Measurements from ENCODE around the gene DENND1A. TPM values are rescaled to one million over a fixed set of nuclear protein-coding genes. Genes with fewer than 3 reads are reported as not detected.
"Not testable (repeated sequence)": the region's sequence is repeated elsewhere in the genome, so short reads cannot be mapped to it uniquely, and the experiment has no call there.

Gene DENND1A
- total and polyA plus RNA-seq, 7 donors, result 12.8 to 33.2 (median 19.2) TPM

DNA sequence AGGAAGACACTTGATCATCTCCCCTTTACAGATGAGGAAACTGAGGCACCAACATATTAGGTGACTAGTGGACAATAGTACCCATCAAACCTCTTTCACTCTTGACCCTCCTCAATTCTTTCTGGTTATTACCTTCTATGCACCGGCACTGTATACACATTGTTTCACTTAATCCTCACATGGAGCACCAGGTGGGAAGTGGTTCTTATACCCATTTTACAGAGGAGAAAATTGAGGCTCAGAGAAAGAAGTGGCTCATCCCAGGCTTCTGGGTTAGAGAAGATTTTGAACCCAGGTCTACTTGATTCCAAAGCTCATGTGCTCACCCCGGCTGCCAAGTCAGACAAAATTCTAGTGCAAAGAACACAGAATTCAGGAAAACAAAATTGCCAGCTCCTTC is 17.4 kb upstream of the DENND1A start:
- Histone ChIP-seq H3K27ac (no peak overlapping the region), H3K9me3 (no peaks in the 10 kb centered on the region), H3K27me3 (no peaks in the 10 kb centered on the region), H3K4me1 (no peaks in the 10 kb centered on the region), H3K4me3 (no peak overlapping the region), H3K36me3 (no peaks in the 10 kb centered on the region)
- TF ChIP-seq, protein P1, sequence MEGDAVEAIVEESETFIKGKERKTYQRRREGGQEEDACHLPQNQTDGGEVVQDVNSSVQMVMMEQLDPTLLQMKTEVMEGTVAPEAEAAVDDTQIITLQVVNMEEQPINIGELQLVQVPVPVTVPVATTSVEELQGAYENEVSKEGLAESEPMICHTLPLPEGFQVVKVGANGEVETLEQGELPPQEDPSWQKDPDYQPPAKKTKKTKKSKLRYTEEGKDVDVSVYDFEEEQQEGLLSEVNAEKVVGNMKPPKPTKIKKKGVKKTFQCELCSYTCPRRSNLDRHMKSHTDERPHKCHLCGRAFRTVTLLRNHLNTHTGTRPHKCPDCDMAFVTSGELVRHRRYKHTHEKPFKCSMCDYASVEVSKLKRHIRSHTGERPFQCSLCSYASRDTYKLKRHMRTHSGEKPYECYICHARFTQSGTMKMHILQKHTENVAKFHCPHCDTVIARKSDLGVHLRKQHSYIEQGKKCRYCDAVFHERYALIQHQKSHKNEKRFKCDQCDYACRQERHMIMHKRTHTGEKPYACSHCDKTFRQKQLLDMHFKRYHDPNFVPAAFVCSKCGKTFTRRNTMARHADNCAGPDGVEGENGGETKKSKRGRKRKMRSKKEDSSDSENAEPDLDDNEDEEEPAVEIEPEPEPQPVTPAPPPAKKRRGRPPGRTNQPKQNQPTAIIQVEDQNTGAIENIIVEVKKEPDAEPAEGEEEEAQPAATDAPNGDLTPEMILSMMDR (IDR thresholded peaks at IDR 0.05), result no peak
- TF ChIP-seq POLR2A (IDR thresholded peaks at IDR 0.05) (no peak), EP300 (IDR thresholded peaks at IDR 0.05) (no peak), POLR2AphosphoS5 (IDR thresholded peaks at IDR 0.05) (no peak)
- intact Hi-C loops (cut with DNase I), result no loop called here
- no peak for DNase-seq
- WGBS, 2 donors, result 95 to 96% methylated on average over 2 of the region's 2 CpGs

DNA sequence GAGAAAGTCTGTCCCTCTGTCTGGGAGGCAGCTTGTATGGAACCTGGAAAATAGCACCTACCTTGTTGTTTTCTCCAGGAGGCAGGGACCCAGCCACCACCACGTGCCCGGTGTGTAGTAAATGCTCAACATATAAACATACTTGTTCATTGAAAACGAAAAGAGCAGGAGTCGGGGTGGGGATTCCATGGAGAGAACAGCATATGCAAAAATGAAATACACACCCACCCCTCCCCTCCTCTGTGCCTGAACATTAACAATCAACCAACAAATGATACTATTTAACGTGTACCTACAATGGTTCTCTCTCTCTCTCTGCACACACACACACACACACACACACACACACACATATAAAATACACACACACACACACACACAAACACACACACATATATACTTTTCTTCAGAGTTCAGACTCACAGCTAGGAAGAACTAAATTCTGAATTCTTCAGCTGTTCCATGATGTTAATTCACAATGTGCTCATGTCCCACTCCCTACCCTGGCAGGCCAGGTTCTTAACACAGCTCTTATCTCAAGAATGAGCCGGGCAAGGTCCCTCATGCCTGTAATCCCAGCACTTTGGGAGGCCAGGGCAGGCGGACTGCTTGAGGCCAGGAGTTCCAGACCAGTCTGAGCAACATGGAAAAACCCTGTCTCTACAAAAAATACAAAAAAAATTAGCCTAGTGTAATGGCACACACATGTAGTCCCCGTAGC is 16.3 kb upstream of the DENND1A start:
- H3K27ac ChIP-seq, result no peak overlapping the region
- H3K27me3 ChIP-seq, result no peaks in the 10 kb centered on the region
- TF ChIP-seq, protein P1 (IDR thresholded peaks at IDR 0.05), result no peak
- TF ChIP-seq EP300 (IDR thresholded peaks at IDR 0.05), result no peak
- TF ChIP-seq POLR2A (IDR thresholded peaks at IDR 0.05), result no peak
- TF ChIP-seq POLR2AphosphoS5 (IDR thresholded peaks at IDR 0.05), result no peak
- no peak overlapping the region for H3K4me3 ChIP-seq
- no peaks in the 10 kb centered on the region for H3K36me3 ChIP-seq
- intact Hi-C loops (cut with DNase I), result no loop called here
- DNase-seq, result no peak
- no peaks in the 10 kb centered on the region for H3K4me1 ChIP-seq
- 35 to 68% methylated on average over 8 of the region's 8 CpGs for WGBS, 2 donors
- H3K9me3 ChIP-seq, result no peaks in the 10 kb centered on the region

DNA sequence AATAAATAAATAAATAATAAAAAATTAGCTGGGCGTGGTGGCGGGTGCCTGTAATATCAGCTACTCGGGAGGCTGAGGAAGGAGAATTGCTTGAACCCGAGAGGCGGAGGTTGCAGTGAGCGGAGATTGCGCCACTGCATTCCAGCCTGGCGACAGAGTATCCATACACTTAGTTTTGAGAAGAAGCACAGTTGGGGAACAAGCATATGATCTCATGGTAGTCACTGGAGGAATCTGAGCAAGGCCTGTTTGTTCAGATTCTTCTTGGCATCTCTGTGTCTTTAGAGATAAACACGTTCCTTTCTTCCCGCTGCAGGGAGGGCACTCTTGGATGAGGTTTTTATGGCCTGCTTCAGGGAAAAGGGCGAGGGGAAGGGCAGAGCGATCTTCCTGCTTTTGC is 15.6 kb upstream of the DENND1A start:
- no peak overlapping the region for H3K4me3 ChIP-seq
- 56 to 85% methylated on average over 12 of the region's 12 CpGs for WGBS, 2 donors
- intact Hi-C loops (cut with DNase I), result no loop called here

DNA sequence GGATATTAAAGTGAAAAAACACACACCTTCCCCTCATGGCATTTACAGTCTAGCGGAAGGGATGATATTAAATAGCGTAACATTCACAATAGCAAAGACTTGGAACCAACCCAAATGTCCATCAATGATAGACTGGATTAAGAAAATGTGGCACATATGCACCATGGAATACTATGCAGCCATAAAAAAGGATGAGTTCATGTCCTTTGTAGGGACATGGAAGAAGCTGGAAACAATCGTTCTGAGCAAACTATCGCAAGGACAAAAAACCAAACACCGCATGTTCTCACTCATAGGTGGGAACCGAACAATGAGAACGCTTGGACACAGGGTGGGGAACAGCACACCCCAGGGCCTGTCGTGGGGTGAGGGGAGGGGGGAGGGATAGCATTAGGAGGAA is 14.5 kb upstream of the DENND1A start:
- DNase-seq; H3K4me1 ChIP-seq; H3K27me3 ChIP-seq; H3K36me3 ChIP-seq; H3K27ac ChIP-seq; H3K4me3 ChIP-seq; intact Hi-C loops (cut with DNase I); H3K9me3 ChIP-seq: not testable (repeated sequence)
- 93% methylated on average over 8 of the region's 8 CpGs for WGBS, 2 donors

More for the DNA sequence above, 15.6 kb upstream of the DENND1A start:
- Histone ChIP-seq H3K9me3 (no peaks in the 10 kb centered on the region), H3K4me1 (no peaks in the 10 kb centered on the region), H3K27me3 (no peaks in the 10 kb centered on the region), H3K36me3 (no peaks in the 10 kb centered on the region), H3K27ac (no peak overlapping the region)
- no peak for DNase-seq
- TF ChIP-seq POLR2AphosphoS5 (IDR thresholded peaks at IDR 0.05) (no peak), EP300 (IDR thresholded peaks at IDR 0.05) (no peak), POLR2A (IDR thresholded peaks at IDR 0.05) (no peak)
- TF ChIP-seq, protein P1 (IDR thresholded peaks at IDR 0.05), result no peak

DNA sequence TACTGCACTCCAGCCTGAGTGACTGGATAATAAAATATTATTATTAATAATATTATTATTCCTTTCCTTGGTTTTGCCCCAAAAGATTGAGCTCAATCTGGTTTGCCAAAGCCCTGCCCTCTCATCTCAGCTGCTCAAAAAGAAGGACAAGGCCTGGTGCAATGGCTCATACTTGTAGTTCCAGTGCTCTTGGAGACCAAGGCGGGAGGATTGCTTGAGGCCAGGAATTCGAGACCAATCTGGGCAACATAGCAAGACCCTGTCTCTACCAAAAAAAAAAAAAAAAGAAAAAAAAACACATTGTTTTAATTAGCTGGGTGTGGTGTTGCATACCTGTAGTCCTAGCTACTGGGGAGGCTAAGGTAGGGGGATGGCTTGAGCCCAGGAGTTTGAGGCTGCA is 13.7 kb upstream of the DENND1A start:
- no peak overlapping the region for H3K27ac ChIP-seq
- H3K36me3 ChIP-seq, result no peaks in the 10 kb centered on the region
- no peaks in the 10 kb centered on the region for H3K27me3 ChIP-seq
- TF ChIP-seq, protein P1 (IDR thresholded peaks at IDR 0.05), result no peak
- TF ChIP-seq POLR2AphosphoS5 (IDR thresholded peaks at IDR 0.05) (no peak), EP300 (IDR thresholded peaks at IDR 0.05) (no peak)
- no peaks in the 10 kb centered on the region for H3K9me3 ChIP-seq
- no peak for DNase-seq
- 88 to 90% methylated on average over 2 of the region's 2 CpGs for WGBS, 2 donors
- H3K4me1 ChIP-seq, result no peaks in the 10 kb centered on the region
- intact Hi-C loops (cut with DNase I), result no loop called here
- H3K4me3 ChIP-seq, result no peak overlapping the region
